Hepatocyte (in vitro differentiated cells): ENCODE results near the gene ANKS1B. TPM values are rescaled to one million over a fixed set of nuclear protein-coding genes. Genes with fewer than 3 reads are reported as not detected.

Experiments used
- DNase-seq: peaks from one replicate; pipeline ENCODE4 v3.0.0-alpha.2; 2016; ENCODE audit warnings: low spot score
- H2AFZ ChIP-seq: fragments of 200-600 bp; sonication (generic); 2 replicates; pipeline ENCODE4 v1.6.0; 2016; ENCODE audit warnings: antibody characterized with exemption, mild to moderate bottlenecking
- H3K27ac ChIP-seq: fragments of 200-600 bp; sonication (generic); 2 replicates; pipeline ENCODE4 v1.5.1; 2016; ENCODE audit warnings: mild to moderate bottlenecking
- H3K27me3 ChIP-seq: fragments of 200-600 bp; sonication (generic); 2 replicates; pipeline ENCODE4 v1.6.1; 2016
- H3K36me3 ChIP-seq: fragments of 200-600 bp; sonication (generic); replicated peaks from 2 replicates; pipeline ENCODE4 v1.5.1; 2016; ENCODE audit warnings: low read depth; ENCODE audit not compliant: insufficient read depth
- H3K4me1 ChIP-seq: fragments of 200-600 bp; sonication (generic); 2 replicates; pipeline ENCODE4 v1.5.1; 2016; ENCODE audit warnings: mild to moderate bottlenecking, moderate library complexity; ENCODE audit not compliant: insufficient read depth
- H3K4me2 ChIP-seq: fragments of 200-600 bp; sonication (generic); 2 replicates; pipeline ENCODE4 v1.6.0; 2016
- H3K4me3 ChIP-seq: fragments of 200-600 bp; sonication (generic); 2 replicates; pipeline ENCODE4 v1.5.1; 2016; ENCODE audit warnings: mild to moderate bottlenecking
- H3K79me2 ChIP-seq: fragments of 200-600 bp; sonication (generic); 2 replicates; pipeline ENCODE4 v1.6.0; 2017; ENCODE audit warnings: mild to moderate bottlenecking
- H3K9me2 ChIP-seq: fragments of 200-600 bp; sonication (generic); replicated peaks from 2 replicates; pipeline ENCODE4 v1.6.0; 2017; ENCODE audit warnings: mild to moderate bottlenecking; ENCODE audit not compliant: insufficient read depth
- H3K9me3 ChIP-seq: fragments of 200-600 bp; sonication (generic); 2 replicates; pipeline ENCODE4 v1.5.1; 2016; ENCODE audit warnings: low read depth, mild to moderate bottlenecking
- H4K20me1 ChIP-seq: fragments of 200-600 bp; sonication (generic); 2 replicates; pipeline ENCODE4 v1.6.0; 2016; ENCODE audit warnings: mild to moderate bottlenecking; ENCODE audit not compliant: insufficient read depth, poor library complexity, severe bottlenecking
- CTCF ChIP-seq: fragments of 200-600 bp; sonication (generic); IDR thresholded peaks from 2 replicates; pipeline ENCODE4 v1.5.1; 2016; ENCODE audit warnings: antibody characterized with exemption, mild to moderate bottlenecking; ENCODE audit not compliant: poor library complexity
- EZH2 ChIP-seq: fragments of 200-600 bp; sonication (generic); IDR thresholded peaks from 2 replicates; pipeline ENCODE4 v1.6.1; 2016; ENCODE audit warnings: antibody characterized with exemption, mild to moderate bottlenecking, borderline replicate concordance
- EZH2phosphoT487 ChIP-seq: fragments of 200-600 bp; sonication (generic); IDR thresholded peaks from one replicate; pipeline ENCODE4 v1.6.1; 2018; ENCODE audit warnings: antibody characterized with exemption, mild to moderate bottlenecking, low read depth, moderate library complexity; ENCODE audit not compliant: unreplicated experiment, severe bottlenecking
- WGBS: methylation state at CpG from one replicate; pipeline ENCODE4 v1.1.6; 2016; ENCODE audit warnings: low lambda C conversion rate; ENCODE audit errors: missing lambda C conversion rate; 5-methylcytosine and 5-hydroxymethylcytosine counted together
- polyA plus RNA-seq: library from polyadenylated mRNA; unstranded; fragments of >200 nt; fragmentation: Nextera tagmentation; extraction: Ambion mirVana; gene quantifications from 2 replicates; pipeline ENCODE4 v1.2.1, GENCODE V29; 2016
- total RNA-seq: library from RNA; depleted of rRNA; stranded (reverse); fragments of >200 nt; gene quantifications from 2 replicates; pipeline ENCODE4 v1.2.3, GENCODE V29; 2014

The ANKS1B gene
- total and polyA plus RNA-seq, 2 experiments from 2014 or later = 1.6 to 2.2 TPM

DNA sequence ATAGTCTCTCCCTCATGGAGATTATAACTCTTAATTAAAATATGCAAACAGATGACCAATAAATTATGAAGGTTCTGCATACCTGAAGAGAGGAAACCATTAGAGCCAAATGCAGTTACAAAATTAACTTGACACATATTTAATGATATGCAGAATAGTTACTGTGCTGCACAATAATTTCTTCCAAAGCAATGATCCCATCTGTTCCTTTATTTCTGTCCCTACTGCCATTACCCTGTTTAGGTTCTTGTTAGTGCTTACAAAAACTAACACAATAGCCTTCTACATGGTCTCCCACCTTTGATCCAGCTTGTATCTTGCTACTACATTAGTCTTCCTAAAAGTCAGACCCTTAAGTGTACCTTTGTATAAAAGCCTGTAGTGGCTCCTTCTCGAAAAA lies 928.5 kb downstream of the ANKS1B start:
- H2AFZ ChIP-seq = no peak overlapping the region
- H3K4me3 ChIP-seq = no peak overlapping the region
- H3K4me1 ChIP-seq = no peaks in the 10 kb centered on the region
- no peaks in the 10 kb centered on the region for H3K9me3 ChIP-seq
- H3K36me3 ChIP-seq = no peaks in the 10 kb centered on the region
- no peak overlapping the region for H3K27ac ChIP-seq
- H3K9me2 ChIP-seq = no peaks in the 10 kb centered on the region
- no peaks in the 10 kb centered on the region for H3K79me2 ChIP-seq
- WGBS = 97% methylated on average over 1 of the region's 1 CpG
- H4K20me1 ChIP-seq = no peaks in the 10 kb centered on the region
- TF ChIP-seq EZH2phosphoT487 = no peak
- no peak for TF ChIP-seq CTCF
- TF ChIP-seq EZH2 = no peak
- no peak overlapping the region for H3K4me2 ChIP-seq
- no peak for DNase-seq
- H3K27me3 ChIP-seq = no peaks in the 10 kb centered on the region

GRCh38 chr12:99055299-99055698 lies 929.4 kb downstream of the ANKS1B start:
- H3K27ac ChIP-seq = no peak overlapping the region
- H3K36me3 ChIP-seq = no peaks in the 10 kb centered on the region
- no peak overlapping the region for H3K4me2 ChIP-seq
- H3K4me3 ChIP-seq = no peak overlapping the region
- H4K20me1 ChIP-seq = no peaks in the 10 kb centered on the region
- H3K27me3 ChIP-seq = no peaks in the 10 kb centered on the region
- 90% methylated on average over 3 of the region's 3 CpGs for WGBS
- no peak for TF ChIP-seq EZH2phosphoT487
- TF ChIP-seq EZH2 = no peak
- no peak for TF ChIP-seq CTCF
- no peaks in the 10 kb centered on the region for H3K9me2 ChIP-seq
- no peak overlapping the region for H2AFZ ChIP-seq
- no peaks in the 10 kb centered on the region for H3K4me1 ChIP-seq
- no peak for DNase-seq
- no peaks in the 10 kb centered on the region for H3K9me3 ChIP-seq
- H3K79me2 ChIP-seq = no peaks in the 10 kb centered on the region

DNA sequence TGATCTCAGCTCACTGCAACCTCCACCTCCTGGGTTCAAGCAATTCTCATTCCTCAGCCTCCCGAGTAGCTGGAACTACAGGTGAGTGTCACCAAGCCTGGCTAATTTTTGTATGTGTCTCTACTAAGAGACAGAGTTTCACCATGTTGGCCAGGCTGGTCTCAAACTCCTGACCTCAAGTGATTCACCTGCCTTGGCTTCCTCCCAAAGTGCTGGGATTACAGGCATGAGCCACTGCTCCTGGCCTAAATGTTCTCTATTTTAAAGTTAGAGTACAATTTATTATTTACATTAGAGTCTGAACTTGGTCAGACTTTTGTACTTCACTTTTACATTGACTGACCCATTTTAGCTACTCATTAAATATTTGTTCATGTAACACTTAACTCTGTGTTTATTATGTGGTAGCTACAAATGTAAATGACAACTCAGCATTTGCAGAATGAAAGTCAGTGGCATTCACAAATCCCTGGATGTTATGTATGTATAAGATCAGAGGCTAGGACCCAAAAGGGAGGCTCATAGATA lies 930.1 kb downstream of the ANKS1B start:
- Histone ChIP-seq H3K4me2 (no peak overlapping the region), H3K9me3 (no peaks in the 10 kb centered on the region), H3K79me2 (no peaks in the 10 kb centered on the region), H3K4me1 (no peaks in the 10 kb centered on the region), H4K20me1 (no peaks in the 10 kb centered on the region), H3K27ac (no peak overlapping the region), H3K9me2 (no peaks in the 10 kb centered on the region), H3K4me3 (no peak overlapping the region), H3K36me3 (no peaks in the 10 kb centered on the region), H2AFZ (no peak overlapping the region), H3K27me3 (no peaks in the 10 kb centered on the region)
- DNase-seq = no peak
- WGBS = 89% methylated on average over 1 of the region's 1 CpG
- TF ChIP-seq CTCF (no peak), EZH2phosphoT487 (no peak), EZH2 (no peak)
